Body of pancreas (tissue), 4 donors: ENCODE measurements around the gene SAMD8.

ENCODE experiments used
- POLR2A ChIP-seq, 3 donors: fragments of 450-650 bp; IDR thresholded peaks; one replicate each; pipeline ENCODE4 v1.6.1; 2016; ENCODE audit warnings: antibody characterized with exemption in 3 of 3, mild to moderate bottlenecking in 2 of 3
- TF ChIP-seq, protein P1 (sequence below), 7 experiments: fragments of 450-650 bp in 4 of 7; fragments of 200-600 bp in 3 of 7; sonication (generic) in 3 of 7; IDR thresholded peaks; one replicate each; pipeline ENCODE4 v1.5.1; 2016 to 2019; ENCODE audit warnings: antibody characterized with exemption in 7 of 7

DNA sequence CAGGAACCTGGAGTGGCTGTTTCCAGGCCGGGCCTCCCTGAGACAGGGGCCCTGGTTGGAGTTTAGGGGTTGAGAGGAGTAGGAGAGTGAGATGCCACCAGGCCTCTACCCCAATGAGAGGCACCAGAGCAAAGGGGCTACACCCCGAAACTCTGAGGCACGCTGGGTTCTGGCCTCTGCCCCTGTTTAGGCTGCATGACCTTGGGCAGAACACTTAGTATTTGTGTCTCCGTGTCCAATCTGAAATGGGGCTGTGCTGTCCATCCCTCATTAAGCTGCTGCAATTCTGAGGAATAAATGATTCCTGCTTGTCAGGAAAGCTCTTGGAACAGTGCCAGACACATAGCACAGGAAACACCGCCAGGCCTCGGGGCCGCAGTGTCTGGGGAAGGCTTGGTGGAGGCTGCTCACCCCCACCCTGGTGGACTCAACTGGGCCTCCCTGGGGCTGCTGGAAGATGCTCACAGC, 40.5 kb upstream of the SAMD8 start:
- TF ChIP-seq, protein P1, sequence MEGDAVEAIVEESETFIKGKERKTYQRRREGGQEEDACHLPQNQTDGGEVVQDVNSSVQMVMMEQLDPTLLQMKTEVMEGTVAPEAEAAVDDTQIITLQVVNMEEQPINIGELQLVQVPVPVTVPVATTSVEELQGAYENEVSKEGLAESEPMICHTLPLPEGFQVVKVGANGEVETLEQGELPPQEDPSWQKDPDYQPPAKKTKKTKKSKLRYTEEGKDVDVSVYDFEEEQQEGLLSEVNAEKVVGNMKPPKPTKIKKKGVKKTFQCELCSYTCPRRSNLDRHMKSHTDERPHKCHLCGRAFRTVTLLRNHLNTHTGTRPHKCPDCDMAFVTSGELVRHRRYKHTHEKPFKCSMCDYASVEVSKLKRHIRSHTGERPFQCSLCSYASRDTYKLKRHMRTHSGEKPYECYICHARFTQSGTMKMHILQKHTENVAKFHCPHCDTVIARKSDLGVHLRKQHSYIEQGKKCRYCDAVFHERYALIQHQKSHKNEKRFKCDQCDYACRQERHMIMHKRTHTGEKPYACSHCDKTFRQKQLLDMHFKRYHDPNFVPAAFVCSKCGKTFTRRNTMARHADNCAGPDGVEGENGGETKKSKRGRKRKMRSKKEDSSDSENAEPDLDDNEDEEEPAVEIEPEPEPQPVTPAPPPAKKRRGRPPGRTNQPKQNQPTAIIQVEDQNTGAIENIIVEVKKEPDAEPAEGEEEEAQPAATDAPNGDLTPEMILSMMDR (IDR thresholded peaks at IDR 0.05): no peak
- TF ChIP-seq POLR2A (IDR thresholded peaks at IDR 0.05): no peak
